Testis (tissue), 2 donors: ENCODE results near the gene TMEM129.

ENCODE experiments used
- CTCF ChIP-seq, 3 experiments: fragments of 450-650 bp in 2 of 3; fragments of 200-600 bp in 1 of 3; sonication (generic) in 1 of 3; IDR thresholded peaks; one replicate each; pipeline ENCODE4 v1.5.1; 2016 to 2019; ENCODE audit warnings: antibody characterized with exemption in 3 of 3, mild to moderate bottlenecking in 2 of 3, moderate library complexity in 1 of 3
- POLR2A ChIP-seq: fragments of 450-650 bp; IDR thresholded peaks from one replicate; pipeline ENCODE4 v1.6.1; 2017; ENCODE audit warnings: antibody characterized with exemption, mild to moderate bottlenecking, moderate library complexity

GRCh38 chr4:1732911-1733310 is 11.8 kb upstream of the TMEM129 start:
- TF ChIP-seq CTCF (IDR thresholded peaks at IDR 0.05): no peak
- TF ChIP-seq POLR2A: no peak
